BE2C (cell line): ENCODE measurements around the gene MAGI1.

Source experiments
- DNase-seq: peaks from one replicate; pipeline ENCODE4 v3.0.0-alpha.2; 2020
- H3K27me3 ChIP-seq: fragments of 250-450 bp; sonication (Bioruptor Pico); 2 replicates; pipeline ENCODE4 v1.5.1; 2020; ENCODE audit warnings: mild to moderate bottlenecking
- H3K36me3 ChIP-seq: fragments of 250-450 bp; sonication (Bioruptor Pico); 2 replicates; pipeline ENCODE4 v1.5.1; 2020; ENCODE audit warnings: mild to moderate bottlenecking
- H3K4me1 ChIP-seq: fragments of 250-450 bp; sonication (Bioruptor Pico); 2 replicates; pipeline ENCODE4 v1.5.1; 2020
- H3K4me3 ChIP-seq: 2 replicates; pipeline ENCODE4 v1.5.1; 2011; ENCODE audit warnings: low read depth, low read length
- H3K9me3 ChIP-seq: fragments of 250-450 bp; sonication (Bioruptor Pico); 2 replicates; pipeline ENCODE4 v1.5.1; 2020
- CTCF ChIP-seq: IDR thresholded peaks from 2 replicates; pipeline ENCODE4 v1.5.1; 2012; ENCODE audit warnings: mild to moderate bottlenecking, low read depth, low read length

The MAGI1 gene

DNA sequence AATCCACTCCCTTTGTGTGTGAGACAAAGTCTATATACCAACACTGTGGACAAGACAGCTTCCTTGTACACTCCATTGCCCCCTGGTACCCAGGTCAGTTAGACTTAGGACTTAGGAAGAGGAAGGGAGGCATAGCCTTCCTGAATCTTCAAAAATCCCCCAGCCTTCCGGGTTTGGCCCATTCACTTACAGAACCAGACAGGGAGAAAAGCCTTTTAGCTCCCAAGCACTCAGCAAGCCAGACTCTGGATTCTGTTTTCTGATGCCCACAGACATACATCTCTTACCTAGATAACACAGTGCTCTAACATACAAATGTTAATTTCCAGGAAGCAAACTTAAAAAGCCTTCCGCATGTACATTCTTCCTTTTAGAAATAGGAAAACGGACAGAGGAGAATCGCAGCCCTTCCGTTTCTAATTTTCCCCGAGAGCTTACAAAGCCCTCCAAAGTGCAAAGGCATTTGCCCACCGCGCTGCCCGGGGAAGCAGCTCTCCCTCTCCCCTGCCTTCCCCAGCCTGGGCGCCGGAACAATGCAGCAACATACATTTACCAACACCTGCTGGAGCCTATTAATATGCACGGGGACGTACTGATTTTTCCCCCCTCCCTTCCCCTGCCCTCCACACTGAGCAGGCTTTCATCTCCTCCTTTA lies 442.0 kb downstream of the MAGI1 start:
- Histone ChIP-seq H3K9me3 (no peaks in the 10 kb centered on the region), H3K4me3 (peak overlapping the region; percentile 78), H3K4me1 (peaks cover 17% of the 10 kb centered on the region), H3K27me3 (no peaks in the 10 kb centered on the region), H3K36me3 (no peaks in the 10 kb centered on the region)
- DNase-seq: peak; percentile 34
- TF ChIP-seq CTCF: no peak

DNA sequence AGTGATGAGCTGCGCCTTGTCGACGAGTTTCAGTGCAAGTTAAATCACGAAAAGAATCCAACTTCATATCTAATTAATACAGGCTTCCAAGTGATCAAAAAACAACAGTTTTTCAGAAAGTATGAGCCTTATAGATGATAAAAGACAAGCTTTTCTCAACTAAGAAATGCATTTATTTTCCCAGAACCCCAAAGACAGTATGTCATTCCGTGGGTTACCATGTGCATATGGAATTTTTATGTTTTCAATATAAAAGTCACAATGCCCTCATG lies 442.8 kb downstream of the MAGI1 start:
- H3K4me1 ChIP-seq: peaks cover 17% of the 10 kb centered on the region
- no peaks in the 10 kb centered on the region for H3K9me3 ChIP-seq
- TF ChIP-seq CTCF: no peak
- peak overlapping the region; percentile 78 for H3K4me3 ChIP-seq
- no peaks in the 10 kb centered on the region for H3K36me3 ChIP-seq
- no peaks in the 10 kb centered on the region for H3K27me3 ChIP-seq
- DNase-seq: no peak

DNA sequence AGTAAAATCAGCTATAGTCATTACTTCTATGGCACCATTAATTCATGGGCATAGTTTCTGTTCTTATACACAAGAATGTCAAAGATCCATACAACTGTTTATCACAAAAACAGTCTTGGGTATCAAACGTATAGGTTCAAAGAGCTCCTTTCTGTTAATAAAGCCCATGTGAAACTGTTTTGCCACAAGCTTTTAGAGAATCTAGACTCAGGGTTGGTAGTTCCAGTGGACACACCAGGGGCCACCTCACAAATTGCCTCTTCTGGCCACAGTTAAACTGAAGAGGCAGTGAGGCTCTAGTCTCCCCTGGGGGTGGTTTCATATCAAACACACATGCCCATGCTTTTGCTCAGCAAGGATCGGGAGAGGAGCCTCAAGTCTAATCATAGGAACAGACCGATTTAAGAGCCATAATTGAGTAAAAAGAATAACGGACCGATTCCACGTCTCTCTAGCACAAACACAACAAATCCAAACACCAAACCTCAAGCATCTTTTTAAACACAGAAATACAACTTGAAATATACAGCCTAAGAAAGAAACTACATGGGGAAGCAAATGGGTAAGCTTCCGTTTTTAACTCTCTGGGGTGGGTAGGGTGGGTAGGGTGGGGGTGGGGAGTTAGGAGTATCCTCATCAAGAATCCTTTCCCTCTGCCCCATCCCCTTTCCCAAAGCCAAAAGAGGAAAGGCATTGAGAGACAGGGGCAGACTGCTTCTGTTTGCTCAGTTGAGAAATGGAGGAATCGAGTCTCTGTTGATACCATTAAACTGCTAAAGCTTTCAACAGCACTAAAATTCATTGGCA lies 443.3 kb downstream of the MAGI1 start:
- peak overlapping the region; percentile 78 for H3K4me3 ChIP-seq
- DNase-seq: no peak

GRCh38 chr3:65593780-65594752 lies 444.7 kb downstream of the MAGI1 start:
- DNase-seq: no peak
- no peaks in the 10 kb centered on the region for H3K27me3 ChIP-seq
- H3K9me3 ChIP-seq: no peaks in the 10 kb centered on the region
- TF ChIP-seq CTCF: no peak
- H3K4me3 ChIP-seq: no peak overlapping the region
- peaks cover 17% of the 10 kb centered on the region for H3K4me1 ChIP-seq
- no peaks in the 10 kb centered on the region for H3K36me3 ChIP-seq

More for the DNA sequence above, 443.3 kb downstream of the MAGI1 start:
- no peaks in the 10 kb centered on the region for H3K9me3 ChIP-seq
- no peak for TF ChIP-seq CTCF
- H3K4me1 ChIP-seq: peaks cover 17% of the 10 kb centered on the region
- H3K36me3 ChIP-seq: no peaks in the 10 kb centered on the region
- no peaks in the 10 kb centered on the region for H3K27me3 ChIP-seq

DNA sequence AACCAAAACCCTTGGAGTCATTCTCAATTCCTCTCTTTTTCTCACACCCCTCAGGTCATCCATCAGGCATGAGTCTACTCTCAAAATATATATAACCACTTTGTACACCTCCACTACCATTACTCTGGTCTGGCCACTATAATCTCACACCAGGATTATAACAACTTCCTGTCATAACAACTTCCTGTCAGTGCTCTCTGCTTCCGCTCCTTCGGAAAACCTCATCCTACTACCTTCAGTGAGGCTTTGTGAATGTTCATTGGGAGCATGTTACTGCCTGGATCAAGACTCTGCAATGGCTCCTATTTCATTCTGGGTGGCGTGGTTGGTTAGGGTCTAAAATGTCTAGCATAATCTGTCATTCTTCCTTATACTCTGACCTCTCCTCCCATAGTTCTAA lies 447.4 kb downstream of the MAGI1 start:
- Histone ChIP-seq H3K27me3 (no peaks in the 10 kb centered on the region), H3K9me3 (no peaks in the 10 kb centered on the region), H3K4me1 (peaks cover 15% of the 10 kb centered on the region), H3K36me3 (no peaks in the 10 kb centered on the region), H3K4me3 (no peak overlapping the region)
- TF ChIP-seq CTCF: no peak
- DNase-seq: no peak
